A673 (cell line): ENCODE measurements around the gene DSCAM. TPM values are rescaled to one million over a fixed set of nuclear protein-coding genes. Genes with fewer than 3 reads are reported as not detected.

ENCODE experiments used
- BruUV-seq: library from RNA; stranded (reverse); fragments of 400-500 nt; replicated peaks from 2 replicates; lab custom pipeline; 2021; lab: Mats Ljungman, UMichigan
- CTCF ChIA-PET: fragments of 300-600 bp; sonication (Branson Sonifier 250); formaldehyde crosslinking; loops from one replicate; lab custom pipeline; 2022; ENCODE audit warnings: antibody characterized with exemption; lab: Charles Lee
- POLR2A ChIA-PET: fragments of 300-600 bp; sonication (Branson Sonifier 250); formaldehyde crosslinking; loops from one replicate; lab custom pipeline; 2022; ENCODE audit warnings: antibody characterized with exemption; ENCODE audit not compliant: low non-redundant PET; lab: Charles Lee
- DNase-seq: peaks from one replicate; pipeline ENCODE4 v3.0.0-alpha.2; 2015; ENCODE audit warnings: low spot score
- H3K27ac ChIP-seq: fragments of 200-600 bp; sonication (generic); 2 replicates; pipeline ENCODE4 v1.5.1; 2016; ENCODE audit warnings: mixed run types, low read depth, mild to moderate bottlenecking, mixed read lengths, antibody characterized with exemption, low read length; ENCODE audit not compliant: poor library complexity, severe bottlenecking
- H3K27me3 ChIP-seq: fragments of 200-600 bp; sonication (generic); replicated peaks from 2 replicates; pipeline ENCODE4 v1.6.1; 2017; ENCODE audit warnings: mixed run types, low read depth, mild to moderate bottlenecking, mixed read lengths, antibody characterized with exemption, low read length; ENCODE audit not compliant: insufficient read depth, poor library complexity
- H3K36me3 ChIP-seq: fragments of 200-600 bp; sonication (generic); 2 replicates; pipeline ENCODE4 v1.6.1; 2016; ENCODE audit warnings: mixed run types, mild to moderate bottlenecking, mixed read lengths, antibody characterized with exemption, low read length; ENCODE audit not compliant: insufficient read depth, poor library complexity, severe bottlenecking
- H3K4me1 ChIP-seq: fragments of 200-600 bp; sonication (generic); 2 replicates; pipeline ENCODE4 v1.6.1; 2017; ENCODE audit warnings: mixed run types, mild to moderate bottlenecking, mixed read lengths, antibody characterized with exemption, low read length; ENCODE audit not compliant: insufficient read depth, poor library complexity, severe bottlenecking
- H3K4me3 ChIP-seq: fragments of 200-600 bp; sonication (generic); 2 replicates; pipeline ENCODE4 v1.5.1; 2016; ENCODE audit warnings: low read depth, mixed run types, mild to moderate bottlenecking, mixed read lengths, low read length; ENCODE audit not compliant: poor library complexity, severe bottlenecking
- H3K9me3 ChIP-seq: fragments of 200-600 bp; sonication (generic); 2 replicates; pipeline ENCODE4 v1.6.1; 2016; ENCODE audit warnings: mixed run types, low read depth, mild to moderate bottlenecking, mixed read lengths, antibody characterized with exemption, low read length; ENCODE audit not compliant: poor library complexity, severe bottlenecking
- CTCF ChIP-seq: fragments of 300-800, 200-600 bp; sonication (generic); conservative IDR thresholded peaks from 2 replicates; pipeline ENCODE4 v1.5.1; 2017; ENCODE audit warnings: low read depth, mild to moderate bottlenecking, antibody characterized with exemption, low read length, moderate library complexity, mixed read lengths
- EZH2 ChIP-seq: fragments of 200-600 bp; sonication (generic); IDR thresholded peaks from 2 replicates; pipeline ENCODE4 v1.6.1; 2017; ENCODE audit warnings: borderline replicate concordance, low read depth, mild to moderate bottlenecking, mixed read lengths, antibody characterized with exemption, low read length; ENCODE audit not compliant: poor library complexity, severe bottlenecking
- intact Hi-C: fragments of 100-400 bp; cut with micrococcal nuclease; formaldehyde crosslinking; loops from one replicate; pipeline ENCODE4 v1.10.0; 2022; ENCODE audit not compliant: unreplicated experiment
- total RNA-seq: library from RNA; stranded (reverse); gene quantifications from 2 replicates; pipeline ENCODE4 v1.2.3, GENCODE V29; 2021

The DSCAM gene
- total RNA-seq, 1 experiment from 2014 or later = not detected

DNA sequence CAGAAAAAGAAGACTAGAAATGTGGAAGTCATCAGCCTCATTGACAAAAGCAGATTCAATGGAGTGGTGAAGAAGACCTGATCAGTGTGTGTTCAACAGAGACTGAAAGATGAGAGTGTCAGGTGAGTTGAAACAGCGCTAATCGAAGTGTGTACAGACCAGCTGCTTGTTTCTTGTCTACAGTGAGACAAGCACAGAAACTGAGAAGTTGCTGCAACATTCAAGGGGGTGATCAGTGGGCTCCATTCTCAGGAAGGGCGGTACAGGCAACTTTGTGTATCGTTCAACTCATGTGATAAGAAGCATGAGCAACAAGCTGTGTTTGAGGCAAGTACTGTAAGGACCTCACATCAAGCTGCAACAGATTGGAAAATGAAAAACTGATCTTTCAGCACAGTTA lies 19.4 kb downstream of the DSCAM start:
- Histone ChIP-seq H3K27me3 (no peaks in the 10 kb centered on the region), H3K9me3 (peaks cover 14% of the 10 kb centered on the region), H3K4me3 (no peak overlapping the region), H3K27ac (no peak overlapping the region), H3K36me3 (no peaks in the 10 kb centered on the region), H3K4me1 (no peaks in the 10 kb centered on the region)
- no TSS peak for BruUV-seq
- intact Hi-C loops = no loop called here
- POLR2A ChIA-PET = no interaction called here
- TF ChIP-seq EZH2 (no peak), CTCF (no peak)
- CTCF ChIA-PET = no interaction called here
- DNase-seq = no peak

DNA sequence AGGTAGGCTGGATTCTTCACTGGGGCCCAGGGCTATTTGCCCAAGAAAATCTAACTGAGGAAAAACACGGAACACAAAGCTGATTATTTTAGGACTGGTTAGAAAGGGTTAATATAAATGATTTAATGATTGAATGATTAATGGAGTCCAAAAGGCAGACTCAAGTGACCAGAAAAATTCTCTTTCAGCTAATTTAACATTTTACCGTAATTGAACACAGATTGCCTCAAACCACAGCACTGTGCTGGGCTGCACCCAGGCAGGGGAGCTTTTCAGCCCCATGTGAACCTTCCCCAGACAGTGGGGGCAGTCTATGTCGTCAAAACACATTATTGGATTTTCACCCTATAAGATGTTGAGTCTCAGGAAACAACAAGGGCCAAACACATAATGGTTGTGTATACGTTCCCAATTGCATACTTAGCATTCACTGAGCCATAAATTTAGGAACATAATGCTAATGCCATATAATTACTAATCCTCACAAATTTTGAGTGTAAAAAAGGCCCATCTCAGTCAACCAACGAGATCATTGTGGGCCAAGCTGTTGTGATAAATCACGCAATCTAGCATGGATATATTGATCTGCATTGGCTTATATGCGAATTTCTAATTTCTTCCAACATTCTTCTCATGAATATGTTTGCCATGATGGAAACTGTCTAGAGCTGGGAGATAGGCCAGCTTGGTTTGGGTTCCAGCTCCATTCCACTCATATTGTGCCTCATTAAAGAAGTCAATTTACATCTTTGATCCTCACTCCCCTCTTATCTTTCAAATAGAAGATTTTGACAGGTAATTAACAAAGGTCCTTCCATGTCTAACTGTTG lies 27.7 kb downstream of the DSCAM start:
- ChIA-PET POLR2A (no interaction called here), CTCF (no interaction called here)
- peaks cover 17% of the 10 kb centered on the region for H3K9me3 ChIP-seq
- no peaks in the 10 kb centered on the region for H3K27me3 ChIP-seq
- H3K27ac ChIP-seq = no peak overlapping the region
- TF ChIP-seq CTCF = no peak
- TF ChIP-seq EZH2 = no peak
- peak; percentile 17 for DNase-seq
- no TSS peak for BruUV-seq
- no peaks in the 10 kb centered on the region for H3K36me3 ChIP-seq
- no peaks in the 10 kb centered on the region for H3K4me1 ChIP-seq
- intact Hi-C loops = no loop called here
- no peak overlapping the region for H3K4me3 ChIP-seq

DNA sequence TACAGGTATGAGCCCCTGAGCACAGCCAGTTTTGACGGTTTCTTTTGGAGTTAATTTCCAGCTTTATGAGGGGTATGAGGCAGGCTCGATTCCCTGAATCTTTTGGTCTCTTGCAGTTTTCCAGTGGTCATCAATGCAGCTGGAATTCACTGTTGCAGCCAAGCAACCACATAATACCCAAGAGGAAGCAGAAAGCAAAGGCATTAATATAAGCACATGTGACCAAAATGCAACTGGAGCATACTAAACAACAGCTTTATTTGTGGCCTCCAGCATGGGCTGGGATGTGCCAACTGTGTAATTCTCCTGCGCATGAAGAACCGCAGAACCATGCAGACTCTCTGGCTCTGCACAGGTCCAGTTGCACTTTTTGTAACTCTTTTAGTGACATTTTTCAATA lies 33.0 kb downstream of the DSCAM start:
- ChIA-PET CTCF (no interaction called here), POLR2A (no interaction called here)
- Histone ChIP-seq H3K27ac (no peak overlapping the region), H3K4me3 (no peak overlapping the region), H3K27me3 (no peaks in the 10 kb centered on the region), H3K9me3 (peaks cover 17% of the 10 kb centered on the region), H3K4me1 (no peaks in the 10 kb centered on the region), H3K36me3 (no peaks in the 10 kb centered on the region)
- DNase-seq = no peak
- intact Hi-C loops = no loop called here
- no peak for TF ChIP-seq CTCF
- TF ChIP-seq EZH2 = no peak
- BruUV-seq = no TSS peak
